Measurements from ENCODE around the gene RNF144A. TPM values are rescaled to one million over a fixed set of nuclear protein-coding genes. Genes with fewer than 3 reads are reported as not detected.

RNF144A gene
- total RNA-seq, 2 experiments from 2014 or later: 21.4 to 22.7 TPM

DNA sequence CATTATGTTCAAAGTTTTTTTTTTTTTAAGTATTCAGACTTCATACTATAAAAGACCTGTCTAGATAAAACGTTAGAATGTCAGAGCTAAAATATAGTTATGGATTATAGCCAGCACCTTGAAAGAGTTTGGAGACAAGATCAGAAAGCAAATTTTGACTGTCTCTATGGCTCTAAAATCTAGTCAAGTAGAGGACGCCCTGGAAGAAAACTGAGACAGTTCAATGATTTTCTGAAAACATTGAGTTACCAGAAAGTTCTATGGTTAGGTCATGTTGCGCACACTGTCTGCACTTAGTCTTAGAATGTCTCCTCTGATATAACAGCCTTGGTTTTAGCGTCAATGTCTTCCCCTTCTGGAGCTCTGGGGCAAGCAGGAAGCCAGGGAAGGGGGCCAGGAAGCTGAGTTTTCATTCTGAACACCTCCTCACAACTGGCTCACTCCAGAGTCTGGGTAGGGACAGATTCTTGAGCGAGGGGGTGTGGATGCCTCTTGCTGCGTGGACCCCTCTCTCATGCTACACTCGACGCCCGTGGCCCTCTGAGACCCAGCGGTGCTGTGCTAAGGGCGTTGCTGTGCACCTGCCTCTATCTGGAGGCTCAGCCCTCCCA, 99.5 kb downstream of the RNF144A start:
- H3K4me1 Mint-ChIP-seq (ENCODE audit: low read depth): peaks cover 28% of the 10 kb centered on the region
- H3K27me3 Mint-ChIP-seq: no peaks in the 10 kb centered on the region
- H3K36me3 Mint-ChIP-seq: peaks cover 16% of the 10 kb centered on the region
- intact Hi-C loops (cut with micrococcal nuclease): no loop called here
- POLR2A ChIA-PET: interaction anchor here (0.6 kb wide), 1 partner anchor 103 kb away, joined by 4 read pairs; no protein-coding TSS in a partner anchor
- CTCF ChIA-PET: interaction anchor here (1.2 kb wide), 1 partner anchor 27 kb away, joined by 4 read pairs; no protein-coding TSS in a partner anchor
- no peak for DNase-seq
- no peak overlapping the region for H3K4me3 Mint-ChIP-seq
- no peaks in the 10 kb centered on the region for H3K9me3 Mint-ChIP-seq
- no peak overlapping the region for H3K27ac Mint-ChIP-seq

DNA sequence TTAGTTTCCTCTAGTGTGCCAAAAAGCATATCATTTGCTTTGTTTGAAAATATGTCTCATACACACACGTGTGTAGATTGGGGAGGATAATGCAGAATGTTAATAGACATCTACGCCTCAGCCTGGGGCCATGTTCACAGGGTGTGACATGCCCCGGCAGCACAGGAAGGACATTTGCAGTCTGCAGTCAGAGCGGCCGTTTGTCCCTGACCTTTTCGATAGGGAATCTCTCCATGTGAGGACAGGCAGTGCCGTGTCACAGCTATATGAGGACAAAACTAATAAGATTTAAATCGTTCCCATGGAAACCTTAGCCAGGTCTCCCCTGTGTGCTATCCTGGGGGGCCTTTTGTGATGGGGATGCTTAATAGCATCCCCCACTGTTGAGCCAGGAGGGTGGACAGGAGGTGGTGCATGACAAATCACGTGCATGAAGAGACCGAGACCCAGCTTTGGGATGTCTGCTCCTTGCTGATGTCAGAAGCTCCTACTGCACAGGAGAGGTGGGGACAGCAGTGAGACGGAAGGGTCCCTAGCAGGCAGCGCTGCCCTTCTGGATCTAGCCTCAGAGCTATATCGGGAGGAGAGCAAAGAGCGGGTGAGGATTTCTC, 100.6 kb downstream of the RNF144A start:
- H3K27ac Mint-ChIP-seq: no peak overlapping the region
- no peak overlapping the region for H3K4me3 Mint-ChIP-seq
- peaks cover 18% of the 10 kb centered on the region for H3K4me1 Mint-ChIP-seq (ENCODE audit: low read depth)
- CTCF ChIA-PET: no interaction called here
- no peaks in the 10 kb centered on the region for H3K9me3 Mint-ChIP-seq
- no peak for DNase-seq
- H3K27me3 Mint-ChIP-seq: no peaks in the 10 kb centered on the region
- POLR2A ChIA-PET: no interaction called here
- intact Hi-C loops (cut with micrococcal nuclease): no loop called here
- peaks cover 20% of the 10 kb centered on the region for H3K36me3 Mint-ChIP-seq

DNA sequence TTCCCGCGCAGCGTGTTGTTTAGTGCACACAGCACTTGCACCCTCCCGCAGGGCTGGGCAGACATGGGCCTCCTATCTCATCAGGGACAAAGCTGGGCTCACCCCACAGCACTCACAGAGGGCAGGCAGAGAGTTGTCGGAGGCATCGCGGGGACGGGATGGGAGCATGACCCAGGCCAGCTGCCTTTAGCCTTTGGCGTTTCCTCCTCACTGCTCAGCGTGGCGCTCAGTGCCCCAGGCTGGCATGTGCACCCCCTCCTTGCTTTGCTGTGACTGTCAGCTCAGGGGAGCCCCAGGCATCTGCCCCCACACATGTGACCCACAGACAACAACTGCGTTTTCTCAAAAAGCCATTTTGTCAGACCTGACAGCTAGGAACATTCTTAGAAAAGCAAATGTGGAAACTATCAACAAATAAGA, 101.1 kb downstream of the RNF144A start:
- no peaks in the 10 kb centered on the region for H3K27me3 Mint-ChIP-seq
- ChIA-PET CTCF (interaction anchor here (2.3 kb wide), 1 partner anchor 26 kb away, joined by 7 read pairs; no protein-coding TSS in a partner anchor), POLR2A (no interaction called here)
- intact Hi-C loops (cut with micrococcal nuclease): no loop called here
- no peak overlapping the region for H3K27ac Mint-ChIP-seq
- DNase-seq: no peak
- H3K9me3 Mint-ChIP-seq: no peaks in the 10 kb centered on the region
- peaks cover 16% of the 10 kb centered on the region for H3K4me1 Mint-ChIP-seq (ENCODE audit: low read depth)
- H3K36me3 Mint-ChIP-seq: peaks cover 20% of the 10 kb centered on the region
- no peak overlapping the region for H3K4me3 Mint-ChIP-seq

DNA sequence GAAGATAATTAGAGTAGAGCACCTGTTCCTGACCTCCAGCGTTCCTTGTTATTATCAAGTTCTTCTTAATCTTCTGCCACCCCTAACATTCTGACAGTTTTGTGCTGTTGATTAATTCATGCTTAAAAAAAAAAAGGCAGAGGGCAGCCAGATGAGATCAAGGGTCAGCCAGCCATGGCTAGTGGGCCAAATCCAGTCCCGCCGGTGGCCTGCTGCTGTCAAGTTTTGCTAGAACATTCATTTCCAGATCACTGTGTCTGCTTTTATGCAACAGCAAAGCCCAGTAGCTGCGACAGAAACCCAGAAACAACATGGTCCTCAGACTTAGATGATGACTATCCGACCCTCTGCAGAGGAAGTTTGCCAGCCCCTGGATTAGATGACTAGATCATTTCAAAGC, 101.6 kb downstream of the RNF144A start:
- Mint-ChIP-seq H3K4me1 (ENCODE audit: low read depth) (peaks cover 11% of the 10 kb centered on the region), H3K9me3 (no peaks in the 10 kb centered on the region), H3K36me3 (peaks cover 20% of the 10 kb centered on the region), H3K27ac (no peak overlapping the region), H3K4me3 (no peak overlapping the region), H3K27me3 (no peaks in the 10 kb centered on the region)
- no peak for DNase-seq
- intact Hi-C loops (cut with micrococcal nuclease): no loop called here
- CTCF ChIA-PET: interaction anchor here (2.3 kb wide), 1 partner anchor 25 kb away, joined by 7 read pairs; no protein-coding TSS in a partner anchor
- POLR2A ChIA-PET: no interaction called here

DNA sequence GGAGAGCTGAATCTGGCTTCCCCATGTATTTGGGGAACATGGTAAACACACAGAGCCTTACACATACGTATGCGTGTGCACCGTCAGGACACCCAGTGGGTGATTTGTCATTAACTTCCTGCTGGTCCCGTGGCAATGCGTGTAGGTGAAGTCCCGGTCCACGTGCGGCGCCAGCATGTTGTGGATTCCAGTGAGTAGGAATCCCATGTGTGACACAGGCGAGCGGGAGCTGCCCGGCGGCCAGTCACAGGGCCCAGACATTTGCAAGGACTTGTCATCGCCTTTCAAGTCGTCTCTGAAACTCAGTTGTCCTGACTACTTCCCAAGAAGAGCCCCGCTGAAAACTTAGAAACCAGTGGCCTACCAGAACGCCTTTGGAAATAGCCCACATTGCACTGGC, 102.0 kb downstream of the RNF144A start:
- Mint-ChIP-seq H3K27ac (no peak overlapping the region), H3K9me3 (no peaks in the 10 kb centered on the region), H3K27me3 (no peaks in the 10 kb centered on the region), H3K4me1 (ENCODE audit: low read depth) (peaks cover 7% of the 10 kb centered on the region), H3K4me3 (no peak overlapping the region), H3K36me3 (peaks cover 20% of the 10 kb centered on the region)
- ChIA-PET CTCF (interaction anchor here (2.3 kb wide), 1 partner anchor 25 kb away, joined by 7 read pairs; no protein-coding TSS in a partner anchor), POLR2A (no interaction called here)
- intact Hi-C loops (cut with micrococcal nuclease): no loop called here
- DNase-seq: no peak

DNA sequence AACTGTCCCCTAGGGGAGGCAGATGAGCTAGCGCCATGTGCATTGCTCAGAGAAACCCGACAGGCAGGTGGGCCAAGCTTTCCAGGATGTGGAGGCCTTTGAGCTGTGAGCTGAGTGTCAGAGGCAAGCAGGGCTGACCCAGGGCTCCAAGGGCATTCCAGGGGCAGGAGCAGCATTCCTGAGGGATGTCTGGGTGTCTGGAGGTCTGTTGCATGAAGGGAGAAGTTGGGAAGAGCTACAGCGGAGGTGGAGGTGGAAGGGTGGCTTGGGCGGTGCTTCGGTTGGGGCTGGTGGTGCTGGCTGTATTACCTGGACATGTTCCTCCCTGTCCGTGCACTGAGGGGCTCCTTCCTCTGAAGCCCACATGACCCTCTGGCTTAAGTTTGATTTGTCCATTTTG, 102.8 kb downstream of the RNF144A start:
- no peak overlapping the region for H3K27ac Mint-ChIP-seq
- H3K9me3 Mint-ChIP-seq: no peaks in the 10 kb centered on the region

DNA sequence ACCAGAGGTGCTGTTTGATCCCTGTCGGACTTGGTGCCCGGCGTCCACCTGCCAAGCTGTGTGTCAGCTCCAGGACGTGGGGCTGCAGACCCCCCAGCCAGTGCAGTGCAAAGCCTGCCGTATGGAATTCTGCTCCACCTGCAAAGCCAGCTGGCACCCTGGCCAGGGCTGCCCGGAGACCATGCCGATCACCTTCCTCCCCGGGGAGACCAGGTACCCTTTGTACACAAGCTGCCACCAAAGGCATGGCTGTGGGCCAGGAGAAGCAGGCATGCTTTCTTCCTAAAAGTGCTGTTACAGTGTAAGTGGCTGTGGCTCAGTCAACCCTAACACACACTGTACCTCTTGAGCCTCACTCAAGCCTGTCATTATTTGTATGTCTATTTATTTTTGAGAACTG, 103.3 kb downstream of the RNF144A start:
- Mint-ChIP-seq H3K27me3 (no peaks in the 10 kb centered on the region), H3K9me3 (no peaks in the 10 kb centered on the region), H3K36me3 (peaks cover 23% of the 10 kb centered on the region), H3K4me1 (ENCODE audit: low read depth) (no peaks in the 10 kb centered on the region), H3K4me3 (no peak overlapping the region), H3K27ac (no peak overlapping the region)
- ChIA-PET CTCF (interaction anchor here (2.3 kb wide), 1 partner anchor 23 kb away, joined by 7 read pairs; no protein-coding TSS in a partner anchor), POLR2A (no interaction called here)
- DNase-seq: no peak
- intact Hi-C loops (cut with micrococcal nuclease): no loop called here

More for the DNA sequence above, 102.8 kb downstream of the RNF144A start:
- CTCF ChIA-PET: interaction anchor here (2.3 kb wide), 1 partner anchor 24 kb away, joined by 7 read pairs; no protein-coding TSS in a partner anchor
- no peaks in the 10 kb centered on the region for H3K4me1 Mint-ChIP-seq (ENCODE audit: low read depth)
- DNase-seq: no peak
- intact Hi-C loops (cut with micrococcal nuclease): no loop called here
- peaks cover 26% of the 10 kb centered on the region for H3K36me3 Mint-ChIP-seq
- POLR2A ChIA-PET: no interaction called here
- H3K4me3 Mint-ChIP-seq: no peak overlapping the region
- H3K27me3 Mint-ChIP-seq: no peaks in the 10 kb centered on the region

DNA sequence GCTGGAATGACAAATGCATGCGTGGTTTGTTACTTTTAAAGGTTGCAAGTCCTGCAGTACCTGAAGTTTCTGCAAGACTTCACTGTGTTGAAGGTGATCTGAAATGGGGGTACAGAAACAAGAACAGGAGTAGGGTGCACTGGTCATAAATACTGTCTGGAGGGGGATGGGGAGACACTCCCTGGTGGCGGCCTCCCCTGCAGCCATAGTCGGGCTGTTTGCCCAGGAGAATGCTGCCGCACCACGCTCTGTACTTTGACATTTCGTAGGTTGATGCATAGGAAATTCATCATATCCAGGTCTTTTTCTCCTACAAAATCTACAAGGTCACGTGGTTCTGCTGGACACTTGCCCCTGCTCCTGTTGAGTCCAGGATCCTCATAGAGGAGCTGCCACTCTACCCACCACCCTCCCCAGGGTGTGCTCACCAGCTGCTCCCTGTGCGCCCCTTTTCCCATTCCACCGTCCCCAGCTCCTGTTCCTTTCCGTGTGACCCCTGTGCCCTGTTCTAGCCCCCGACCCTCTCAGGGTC, 103.8 kb downstream of the RNF144A start:
- POLR2A ChIA-PET: no interaction called here
- Mint-ChIP-seq H3K4me3 (no peak overlapping the region), H3K27me3 (no peaks in the 10 kb centered on the region), H3K4me1 (ENCODE audit: low read depth) (no peaks in the 10 kb centered on the region), H3K9me3 (no peaks in the 10 kb centered on the region), H3K27ac (no peak overlapping the region), H3K36me3 (peaks cover 23% of the 10 kb centered on the region)
- DNase-seq: no peak
- CTCF ChIA-PET: no interaction called here
- intact Hi-C loops (cut with micrococcal nuclease): no loop called here

DNA sequence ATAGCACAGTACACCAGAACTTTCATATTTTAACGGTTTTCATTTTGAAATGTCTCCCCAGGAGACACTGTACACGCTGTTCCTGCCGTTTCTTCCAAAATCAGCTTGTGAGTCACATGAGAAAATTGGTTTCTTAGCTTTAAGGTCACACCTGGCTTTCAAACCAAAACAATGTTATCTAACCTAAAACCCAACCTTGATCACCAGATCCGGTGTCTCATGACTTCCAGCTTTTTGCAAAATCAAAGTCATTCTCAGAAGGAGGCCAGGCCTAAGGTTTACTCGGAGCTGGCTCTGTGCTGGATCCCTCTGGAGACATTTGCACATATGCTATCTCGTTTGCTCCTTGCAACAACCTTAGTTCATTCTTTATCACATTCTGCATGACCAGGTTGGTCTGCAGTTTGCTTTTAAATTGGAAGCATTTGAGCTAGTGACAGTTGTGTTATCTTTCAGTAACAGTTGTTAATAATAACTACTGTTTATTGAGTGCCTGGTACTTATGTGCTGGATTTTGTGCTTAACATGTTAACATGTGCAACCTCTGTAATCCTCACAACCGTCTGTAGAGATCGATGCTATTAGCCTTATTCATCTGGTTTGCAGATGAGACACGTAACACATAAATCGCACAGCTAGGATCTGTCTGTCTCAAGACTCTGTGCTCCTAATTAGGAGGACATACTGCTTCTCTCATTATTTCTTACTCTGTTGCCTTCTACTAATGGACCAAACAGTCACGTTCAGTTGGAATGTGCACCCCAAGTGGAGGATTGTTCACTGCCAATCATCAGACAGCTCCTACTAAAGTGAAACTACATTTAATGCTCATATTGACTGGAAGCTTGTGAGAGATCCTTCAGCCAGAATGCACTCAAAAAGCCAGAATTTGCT, 105.5 kb downstream of the RNF144A start:
- no peaks in the 10 kb centered on the region for H3K9me3 Mint-ChIP-seq

DNA sequence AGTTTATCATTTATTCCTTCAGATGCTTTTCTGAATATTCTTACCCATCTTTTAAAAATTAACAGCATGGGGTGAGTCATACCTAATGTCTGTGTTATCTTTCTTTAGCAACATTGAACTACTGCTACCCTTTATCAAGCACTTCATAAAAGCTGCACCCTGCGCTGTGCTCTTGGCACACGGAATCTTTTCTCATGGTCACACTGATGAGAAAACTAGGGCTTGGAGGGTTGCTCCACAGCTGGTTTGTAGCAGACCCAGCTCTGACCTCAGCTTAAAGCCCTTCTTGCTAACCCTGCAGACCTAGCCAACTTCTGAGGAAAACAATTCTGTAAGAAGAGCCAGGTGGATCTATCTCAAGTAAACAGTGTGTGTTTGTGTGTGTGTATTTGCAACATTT, 106.3 kb downstream of the RNF144A start:
- no peak overlapping the region for H3K4me3 Mint-ChIP-seq
- peaks cover 26% of the 10 kb centered on the region for H3K36me3 Mint-ChIP-seq
- ChIA-PET CTCF (interaction anchor here (0.7 to 1.1 kb wide), 2 partner anchors 21 to 126 kb away, joined by 3 to 4 read pairs; no protein-coding TSS in a partner anchor), POLR2A (no interaction called here)
- intact Hi-C loops (cut with micrococcal nuclease): no loop called here
- no peak for DNase-seq
- no peaks in the 10 kb centered on the region for H3K9me3 Mint-ChIP-seq
- H3K4me1 Mint-ChIP-seq (ENCODE audit: low read depth): no peaks in the 10 kb centered on the region
- no peak overlapping the region for H3K27ac Mint-ChIP-seq
- no peaks in the 10 kb centered on the region for H3K27me3 Mint-ChIP-seq

More for the DNA sequence above, 105.5 kb downstream of the RNF144A start:
- ChIA-PET POLR2A (no interaction called here), CTCF (interaction anchor here (0.7 to 1.1 kb wide), 2 partner anchors 21 to 125 kb away, joined by 3 to 4 read pairs; no protein-coding TSS in a partner anchor)
- Mint-ChIP-seq H3K27ac (no peak overlapping the region), H3K4me3 (no peak overlapping the region), H3K27me3 (no peaks in the 10 kb centered on the region), H3K4me1 (ENCODE audit: low read depth) (no peaks in the 10 kb centered on the region), H3K36me3 (peaks cover 26% of the 10 kb centered on the region)
- no peak for DNase-seq
- intact Hi-C loops (cut with micrococcal nuclease): no loop called here

DNA sequence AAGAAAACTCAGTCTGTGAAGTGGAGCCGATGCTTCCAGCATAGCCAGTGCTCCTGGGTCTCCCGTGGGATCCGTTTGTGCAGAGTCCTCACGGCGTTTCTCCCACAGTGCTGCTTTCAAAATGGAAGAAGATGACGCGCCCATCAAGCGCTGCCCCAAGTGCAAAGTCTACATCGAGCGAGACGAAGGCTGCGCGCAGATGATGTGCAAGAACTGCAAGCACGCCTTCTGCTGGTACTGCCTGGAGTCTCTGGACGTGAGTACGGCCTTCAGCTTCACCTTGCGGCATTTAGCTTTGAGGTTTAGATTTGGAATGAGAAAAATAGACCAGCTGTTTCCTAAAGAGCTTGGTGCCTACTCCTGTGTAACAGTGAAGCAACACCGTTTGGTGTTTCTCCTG, 107.0 kb downstream of the RNF144A start:
- CTCF ChIA-PET: interaction anchor here (1.0 kb wide), 1 partner anchor 20 kb away, joined by 3 read pairs; no protein-coding TSS in a partner anchor
- H3K9me3 Mint-ChIP-seq: no peaks in the 10 kb centered on the region
- DNase-seq: no peak
- H3K27ac Mint-ChIP-seq: no peak overlapping the region
- no peaks in the 10 kb centered on the region for H3K4me1 Mint-ChIP-seq (ENCODE audit: low read depth)
- POLR2A ChIA-PET: no interaction called here
- no peaks in the 10 kb centered on the region for H3K27me3 Mint-ChIP-seq
- intact Hi-C loops (cut with micrococcal nuclease): no loop called here
- peaks cover 26% of the 10 kb centered on the region for H3K36me3 Mint-ChIP-seq
- H3K4me3 Mint-ChIP-seq: no peak overlapping the region

DNA sequence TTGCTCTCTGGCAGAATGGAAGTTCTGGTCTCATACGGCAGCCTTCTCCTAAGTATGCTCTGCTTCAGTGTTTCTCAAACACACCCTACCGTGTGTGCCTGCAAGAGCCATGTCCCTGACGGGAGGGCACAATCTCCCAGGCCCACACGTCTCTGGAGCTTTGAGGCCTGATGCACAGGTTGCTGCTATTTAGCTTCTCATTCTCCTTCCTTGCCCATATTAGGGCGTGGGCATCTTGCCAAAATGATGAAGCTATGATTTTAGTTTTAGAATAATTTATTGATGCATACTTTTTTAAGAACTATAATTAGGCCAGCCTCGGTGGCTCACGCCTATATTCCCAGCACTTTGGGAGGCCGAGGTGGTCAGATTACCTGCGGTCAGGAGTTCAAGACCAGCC, 107.9 kb downstream of the RNF144A start:
- H3K27ac Mint-ChIP-seq: no peak overlapping the region
- DNase-seq: no peak
- no peaks in the 10 kb centered on the region for H3K4me1 Mint-ChIP-seq (ENCODE audit: low read depth)
- H3K9me3 Mint-ChIP-seq: no peaks in the 10 kb centered on the region
- CTCF ChIA-PET: interaction anchor here (0.6 to 1.0 kb wide), 2 partner anchors 11 to 20 kb away, joined by 3 read pairs; no protein-coding TSS in a partner anchor
- peaks cover 21% of the 10 kb centered on the region for H3K36me3 Mint-ChIP-seq
- POLR2A ChIA-PET: no interaction called here
- intact Hi-C loops (cut with micrococcal nuclease): no loop called here
- no peak overlapping the region for H3K4me3 Mint-ChIP-seq
- H3K27me3 Mint-ChIP-seq: no peaks in the 10 kb centered on the region

Measured in activated CD4-positive, alpha-beta memory T cell treated with anti-CD3 and anti-CD28 coated beads for 36 hours (primary cell).